H1 (cell line): ENCODE data around the gene ATXN2L. TPM values are rescaled to one million over a fixed set of nuclear protein-coding genes. Genes with fewer than 3 reads are reported as not detected.
"Not testable (repeated sequence)": the region's sequence is repeated elsewhere in the genome, so short reads cannot be mapped to it uniquely, and the experiment has no call there.

Experiments
- CTCF ChIA-PET: fragments of 300-600 bp; sonication (Branson Sonifier 250); formaldehyde crosslinking; loops from one replicate; lab custom pipeline; 2021; ENCODE audit not compliant: partially characterized antibody; lab: Charles Lee
- POLR2A ChIA-PET: fragments of 300-600 bp; sonication (Branson Sonifier 250); formaldehyde crosslinking; loops from one replicate; lab custom pipeline; 2021; ENCODE audit warnings: inconsistent platforms; ENCODE audit not compliant: partially characterized antibody; lab: Charles Lee
- DNase-seq, 2 experiments: peaks; one replicate each; pipeline versions ENCODE4 v3.0.0 to v3.0.0-alpha.2; 2010 to 2022; ENCODE audit warnings: low spot score in 2 of 2, low read depth in 1 of 2, mixed read lengths in 1 of 2
- FAIRE-seq: peaks from 2 replicates; lab custom pipeline; 2011; peaks lifted over from hg19 to GRCh38; lab: Jason Lieb, UNC
- H2AFZ ChIP-seq: 2 replicates; pipeline ENCODE4 v1.8.1; 2012; ENCODE audit warnings: low read length, inconsistent platforms
- H2AK5ac ChIP-seq: 2 replicates; pipeline ENCODE4 v1.6.1; 2013; ENCODE audit warnings: low read depth, low read length
- H2BK120ac ChIP-seq: replicated peaks from 2 replicates; pipeline ENCODE3; 2013; ENCODE audit warnings: low read depth, low read length, inconsistent platforms
- H2BK12ac ChIP-seq: 2 replicates; pipeline ENCODE4 v1.6.1; 2013; ENCODE audit warnings: low read depth, low read length
- H2BK15ac ChIP-seq: 2 replicates; pipeline ENCODE4 v1.6.1; 2013; ENCODE audit warnings: low read length
- H2BK20ac ChIP-seq: 2 replicates; pipeline ENCODE4 v1.6.1; 2013; ENCODE audit warnings: low read length
- H2BK5ac ChIP-seq: 2 replicates; pipeline ENCODE4 v1.6.1; 2013; ENCODE audit warnings: low read depth, low read length
- H3K14ac ChIP-seq: 2 replicates; pipeline ENCODE4 v1.6.1; 2013; ENCODE audit warnings: inconsistent platforms; ENCODE audit not compliant: insufficient read length
- H3K18ac ChIP-seq: 2 replicates; pipeline ENCODE4 v1.6.1; 2013; ENCODE audit warnings: low read length; ENCODE audit errors: extremely low read depth
- H3K23ac ChIP-seq: 2 replicates; pipeline ENCODE4 v1.6.1; 2013; ENCODE audit warnings: inconsistent platforms; ENCODE audit not compliant: insufficient read length
- H3K23me2 ChIP-seq: 2 replicates; pipeline ENCODE4 v1.6.1; 2013; ENCODE audit warnings: low read depth, low read length
- H3K27ac ChIP-seq: 2 replicates; pipeline ENCODE4 v1.6.1; 2011; ENCODE audit warnings: low read depth, low read length, inconsistent platforms
- H3K27me3 ChIP-seq, 4 experiments: replicated peaks in 1 of 4; 1 replicate in 1 of 4; 2 replicates in 3 of 4; pipeline versions ENCODE4 v1.6.1 to v1.8.1; 2011 to 2013; ENCODE audit warnings: low read length in 3 of 4, mild to moderate bottlenecking in 3 of 4, inconsistent platforms in 2 of 4, mixed read lengths in 2 of 4, moderate library complexity in 1 of 4; ENCODE audit not compliant: control insufficient read depth in 3 of 4, insufficient read depth in 3 of 4; ENCODE audit errors: extremely low read depth in 1 of 4
- H3K36me3 ChIP-seq, 4 experiments: 2 replicates each; pipeline versions ENCODE4 v1.6.1 to v1.8.1; 2011 to 2013; ENCODE audit warnings: mild to moderate bottlenecking in 4 of 4, low read length in 3 of 4, moderate library complexity in 2 of 4, control low read depth in 1 of 4, inconsistent platforms in 1 of 4; ENCODE audit not compliant: insufficient read depth in 4 of 4, control insufficient read depth in 2 of 4
- H3K4ac ChIP-seq: replicated peaks from 2 replicates; pipeline ENCODE3; 2013; ENCODE audit warnings: low read length, low read depth, mixed read lengths, inconsistent platforms; ENCODE audit not compliant: insufficient read length
- H3K4me1 ChIP-seq, 4 experiments: replicated peaks in 1 of 4; 1 replicate in 1 of 4; 2 replicates in 3 of 4; pipeline versions ENCODE4 v1.6.1 to v1.8.1; 2011 to 2013; ENCODE audit warnings: low read length in 3 of 4, inconsistent platforms in 2 of 4, mixed read lengths in 1 of 4; ENCODE audit not compliant: insufficient read depth in 4 of 4, control insufficient read depth in 3 of 4
- H3K4me2 ChIP-seq, 2 experiments: 2 replicates each; pipeline versions ENCODE4 v1.6.1 to v1.8.1; 2011 to 2013; ENCODE audit warnings: low read depth in 2 of 2, low read length in 2 of 2, control low read depth in 1 of 2, inconsistent platforms in 1 of 2, mild to moderate bottlenecking in 1 of 2; ENCODE audit not compliant: insufficient read depth in 1 of 2
- H3K4me3 ChIP-seq, 4 experiments: fragments of 200-600, 300-600 bp in 1 of 4; sonication (generic), shearing (Covaris generic), sonication (Bioruptor Twin) in 1 of 4; 2 replicates each; pipeline versions ENCODE4 v1.5.1 to v1.8.1; 2011 to 2016; ENCODE audit warnings: low read length in 4 of 4, low read depth in 3 of 4, control low read depth in 2 of 4, inconsistent platforms in 2 of 4, mild to moderate bottlenecking in 2 of 4, mixed read lengths in 1 of 4, moderate library complexity in 1 of 4; ENCODE audit not compliant: insufficient read depth in 2 of 4; ENCODE audit errors: extremely low read depth in 1 of 4
- H3K56ac ChIP-seq: replicated peaks from 2 replicates; pipeline ENCODE3; 2013; ENCODE audit warnings: low read depth, mild to moderate bottlenecking, mixed read lengths, low read length, inconsistent platforms; ENCODE audit not compliant: insufficient read length
- H3K79me1 ChIP-seq: 2 replicates; pipeline ENCODE4 v1.6.1; 2013; ENCODE audit warnings: low read depth, low read length, control low read depth
- H3K79me2 ChIP-seq, 2 experiments: 2 replicates each; pipeline versions ENCODE4 v1.6.1 to v1.8.1; 2012 to 2013; ENCODE audit warnings: low read length in 2 of 2, mild to moderate bottlenecking in 2 of 2, inconsistent platforms in 1 of 2; ENCODE audit not compliant: insufficient read depth in 2 of 2, control insufficient read depth in 1 of 2
- H3K9ac ChIP-seq, 4 experiments: replicated peaks in 1 of 4; 1 replicate in 1 of 4; 2 replicates in 3 of 4; pipeline versions ENCODE4 v1.6.1 to v1.8.1; 2011 to 2013; ENCODE audit warnings: low read depth in 3 of 4, low read length in 3 of 4, control low read depth in 2 of 4, mild to moderate bottlenecking in 2 of 4, moderate library complexity in 2 of 4, inconsistent platforms in 1 of 4; ENCODE audit errors: extremely low read depth in 1 of 4
- H3K9me3 ChIP-seq, 2 experiments: 2 replicates each; pipeline versions ENCODE4 v1.6.1 to v1.8.1; 2012 to 2013; ENCODE audit warnings: mild to moderate bottlenecking in 2 of 2, moderate library complexity in 2 of 2, control low read depth in 1 of 2, inconsistent platforms in 1 of 2, low read depth in 1 of 2, low read length in 1 of 2, mixed read lengths in 1 of 2; ENCODE audit not compliant: insufficient read depth in 2 of 2
- H4K20me1 ChIP-seq, 2 experiments: replicated peaks in 1 of 2; 2 replicates each; pipeline versions ENCODE3 to v1.8.1; 2011 to 2013; ENCODE audit warnings: inconsistent platforms in 2 of 2, low read length in 2 of 2, mild to moderate bottlenecking in 1 of 2; ENCODE audit not compliant: insufficient read depth in 2 of 2, control insufficient read depth in 1 of 2
- H4K5ac ChIP-seq: 2 replicates; pipeline ENCODE4 v1.6.1; 2013; ENCODE audit warnings: low read length, low read depth, mixed read lengths, inconsistent platforms; ENCODE audit not compliant: insufficient read length
- H4K8ac ChIP-seq: 2 replicates; pipeline ENCODE4 v1.8.0; 2013; ENCODE audit warnings: mild to moderate bottlenecking, moderate library complexity, low read length, inconsistent platforms; ENCODE audit not compliant: insufficient read depth; ENCODE audit errors: extremely low read depth
- H4K91ac ChIP-seq: replicated peaks from 2 replicates; pipeline ENCODE3; 2013; ENCODE audit warnings: low read length, mixed read lengths, inconsistent platforms; ENCODE audit not compliant: insufficient read length
- WGBS, 2 experiments: shearing (Covaris generic) in 1 of 2; methylation state at CpG; one replicate each; pipeline versions ENCODE4 v1.1.6 to v1.1.7; 2013 to 2015; ENCODE audit warnings: low lambda C conversion rate in 2 of 2, mixed read lengths in 2 of 2, inconsistent platforms in 1 of 2, low coverage in 1 of 2, missing lambda C conversion rate in 1 of 2; ENCODE audit not compliant: insufficient replicate concordance in 2 of 2, insufficient coverage in 1 of 2, insufficient read length in 1 of 2; ENCODE audit errors: extremely low coverage in 1 of 2, missing lambda C conversion rate in 1 of 2; 5-methylcytosine and 5-hydroxymethylcytosine counted together
- polyA plus RNA-seq, 7 experiments: library from polyadenylated mRNA; depleted of rRNA in 3 of 7; stranded (reverse) in 5 of 7; unstranded in 2 of 7; fragments of >200 nt in 5 of 7; fragments of 200-250 nt in 2 of 7; gene quantifications; 1 replicate in 5 of 7; 2 replicates in 1 of 7; 4 replicates in 1 of 7; pipeline versions ENCODE4 v1.2.1 to v1.2.3, GENCODE V29; 2011 to 2013; ENCODE audit warnings: missing spikeins in 2 of 7, mixed read lengths in 2 of 7
- total RNA-seq: library from RNA; stranded (reverse); fragmentation: NEBNext Ultra II Directional; extraction: Animal tissue kit (Norgen Biotek cat#: 25700); gene quantifications from 2 replicates; pipeline ENCODE4 v1.2.1, GENCODE V29; 2021

ATXN2L gene
- total and polyA plus RNA-seq, 2 of the 8 experiments (the other 6 are each of a cell fraction or from before 2014, with no cell fraction given): 79.1 to 227 TPM

DNA sequence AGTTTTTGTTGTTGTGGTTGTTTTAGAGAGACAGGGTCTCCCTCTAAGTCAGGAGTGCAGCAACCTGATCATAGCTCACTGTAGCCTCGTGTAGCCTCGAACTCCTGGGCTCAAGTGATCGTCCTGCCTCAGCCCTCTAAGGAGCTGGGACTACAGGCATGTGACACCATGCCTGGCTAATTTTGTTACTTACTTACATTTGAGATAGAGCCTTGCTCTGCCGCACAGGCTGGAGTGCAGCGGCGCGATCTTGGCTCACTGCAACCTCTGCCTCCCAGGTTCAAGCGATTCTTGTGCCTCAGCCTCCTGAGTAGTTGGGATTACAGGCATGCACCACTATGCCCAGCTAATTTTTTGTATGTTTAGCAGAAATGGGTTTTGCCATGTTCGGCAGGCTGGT lies 44.8 kb downstream of the ATXN2L start:
- H3K27me3 ChIP-seq, H3K4me1 ChIP-seq, H4K5ac ChIP-seq, H2BK120ac ChIP-seq, H3K23ac ChIP-seq, DNase-seq, H3K14ac ChIP-seq, H3K18ac ChIP-seq, H2BK5ac ChIP-seq, H2BK12ac ChIP-seq, H4K91ac ChIP-seq, FAIRE-seq, H2BK20ac ChIP-seq, H3K4me2 ChIP-seq, H4K8ac ChIP-seq, H3K4ac ChIP-seq, H3K9ac ChIP-seq, H3K9me3 ChIP-seq, H3K56ac ChIP-seq, H3K27ac ChIP-seq, H2AFZ ChIP-seq, H2AK5ac ChIP-seq, H3K4me3 ChIP-seq, H2BK15ac ChIP-seq, H3K23me2 ChIP-seq: not testable (repeated sequence)
- WGBS, 2 experiments: 94% methylated on average over 9 of the region's 9 CpGs; no CpG with 5 or more reads in 1 of the 2 experiments
- ChIA-PET CTCF (interaction anchor here (1.3 to 4.1 kb wide), 3 partner anchors 8 to 76 kb away, joined by 3 to 42 read pairs (median 18); partner anchors contain the start of gene ATP2A1), POLR2A (interaction anchor here (1.7 to 7.5 kb wide), 2 partner anchors 22 to 31 kb away, joined by 4 to 159 read pairs; partner anchors contain the start of gene TUFM)
- Histone ChIP-seq H3K79me1 (peaks cover 18% of the 10 kb centered on the region), H3K36me3 (peaks cover 18 to 38% (median 28%) of the 10 kb centered on the region in 4 experiments), H3K79me2 (peaks cover 3 to 19% of the 10 kb centered on the region in 2 experiments; a peak in 3 of 4 replicates), H4K20me1 (peaks cover 2 to 16% of the 10 kb centered on the region in 2 experiments)
